Lower lobe of right lung (tissue), 2 donors: Measurements from ENCODE around the gene ADGRF1. TPM values are rescaled to one million over a fixed set of nuclear protein-coding genes. Genes with fewer than 3 reads are reported as not detected.
"Not testable (repeated sequence)": the region's sequence is repeated elsewhere in the genome, so short reads cannot be mapped to it uniquely, and the experiment has no call there.

ENCODE experiments used
- ATAC-seq, 2 donors: fragments of 200-7000 bp; cut with Tn5 transposase; one replicate each; pipeline ENCODE4 v1.9.1; 2020 to 2022; ENCODE audit warnings: mild to moderate bottlenecking in 2 of 2, moderate library complexity in 2 of 2
- DNase-seq: peaks from one replicate; pipeline ENCODE4 v3.0.0-alpha.2; 2020
- H3K27ac ChIP-seq: fragments of 200-600 bp; one replicate; pipeline ENCODE4 v1.8.0; 2022
- H3K27me3 ChIP-seq: fragments of 200-600 bp; one replicate; pipeline ENCODE4 v1.8.0; 2022; ENCODE audit warnings: low read depth
- H3K36me3 ChIP-seq: fragments of 200-600 bp; one replicate; pipeline ENCODE4 v1.8.0; 2022; ENCODE audit warnings: mild to moderate bottlenecking
- H3K4me1 ChIP-seq: fragments of 200-600 bp; one replicate; pipeline ENCODE4 v1.8.0; 2022
- H3K4me3 ChIP-seq: fragments of 200-600 bp; one replicate; pipeline ENCODE4 v1.8.0; 2022; ENCODE audit warnings: mild to moderate bottlenecking
- H3K9me3 ChIP-seq: fragments of 200-600 bp; one replicate; pipeline ENCODE4 v1.8.0; 2022
- CTCF ChIP-seq: fragments of 200-600 bp; IDR thresholded peaks from one replicate; pipeline ENCODE4 v1.8.0; 2022; ENCODE audit warnings: antibody characterized with exemption, mild to moderate bottlenecking
- intact Hi-C: fragments of 100-400 bp; cut with DNase I; formaldehyde crosslinking; loops from one replicate; pipeline ENCODE4 v1.11.0; 2022
- total RNA-seq: library from RNA; stranded (reverse); fragmentation: NEBNext Ultra II Directional; extraction: Animal tissue kit (Norgen Biotek cat#: 25700); gene quantifications from one replicate; pipeline ENCODE4 v1.2.1, GENCODE V29; 2021
- donor health status: DM: no; HTN: yes; CAD: no; lungs with severe emphysema.

Gene ADGRF1
- total RNA-seq, 1 donor from 2014 or later = 9.9 TPM

GRCh38 chr6:46990818-46991510, 51.2 kb downstream of the ADGRF1 start:
- peak; percentile 73 for TF ChIP-seq CTCF
- H3K9me3 ChIP-seq, DNase-seq, H3K4me3 ChIP-seq, H3K36me3 ChIP-seq, H3K27me3 ChIP-seq: not testable (repeated sequence)
- Histone ChIP-seq H3K4me1 (peaks cover 23% of the 10 kb centered on the region), H3K27ac (peak overlapping the region; percentile 74)
- intact Hi-C loops = loop anchor here (5.0 to 10.0 kb wide), 2 partner anchors 54 to 144 kb away; partner anchors contain the start of gene ADGRF1
- ATAC-seq = peak; percentile 89 to 90

- Histone ChIP-seq H3K27ac (peak overlapping the region; percentile 74), H3K27me3 (no peaks in the 10 kb centered on the region), H3K36me3 (no peaks in the 10 kb centered on the region), H3K4me3 (no peak overlapping the region), H3K4me1 (peaks cover 25% of the 10 kb centered on the region), H3K9me3 (no peaks in the 10 kb centered on the region)
- intact Hi-C loops = loop anchor here (5.0 to 10.0 kb wide), 2 partner anchors 55 to 143 kb away; partner anchors contain the start of gene ADGRF1
- ATAC-seq (peak; percentile 55 to 60), DNase-seq (no peak)
- TF ChIP-seq CTCF = no peak
Measured at GRCh38 chr6:46990031-46990644, 52.0 kb downstream of the ADGRF1 start.

DNA sequence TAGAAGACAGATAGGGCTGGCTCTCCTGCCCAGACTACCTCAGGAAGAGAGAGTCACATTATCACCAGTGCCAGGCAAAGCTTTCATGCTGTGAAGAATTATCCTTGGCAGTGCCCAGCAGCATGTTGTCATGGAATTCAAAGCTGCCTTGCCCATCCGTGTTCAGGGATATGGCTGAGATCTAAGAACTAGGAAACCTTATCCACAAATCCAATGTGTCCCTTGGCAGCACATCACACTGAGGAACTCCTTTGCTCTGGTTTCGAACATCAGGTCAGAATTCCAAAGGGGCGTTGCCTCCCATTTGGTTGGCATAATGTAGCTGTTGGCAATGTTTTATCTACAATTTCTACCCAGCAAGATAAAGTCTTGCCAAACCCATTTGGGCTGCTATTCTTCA, 52.7 kb downstream of the ADGRF1 start:
- Histone ChIP-seq H3K27ac (no peak overlapping the region), H3K4me1 (peaks cover 25% of the 10 kb centered on the region), H3K9me3 (no peaks in the 10 kb centered on the region), H3K27me3 (no peaks in the 10 kb centered on the region), H3K36me3 (no peaks in the 10 kb centered on the region), H3K4me3 (no peak overlapping the region)
- intact Hi-C loops = no loop called here
- peak in 1 of 2 donors; percentile 41 for ATAC-seq
- TF ChIP-seq CTCF = no peak
- no peak for DNase-seq

GRCh38 chr6:46985943-46986342, 56.2 kb downstream of the ADGRF1 start:
- Histone ChIP-seq H3K4me1 (peaks cover 28% of the 10 kb centered on the region), H3K36me3 (no peaks in the 10 kb centered on the region), H3K27me3 (no peaks in the 10 kb centered on the region), H3K27ac (no peak overlapping the region), H3K4me3 (no peak overlapping the region), H3K9me3 (no peaks in the 10 kb centered on the region)
- intact Hi-C loops = no loop called here
- no peak for TF ChIP-seq CTCF
- no peak for DNase-seq
- no peak for ATAC-seq

DNA sequence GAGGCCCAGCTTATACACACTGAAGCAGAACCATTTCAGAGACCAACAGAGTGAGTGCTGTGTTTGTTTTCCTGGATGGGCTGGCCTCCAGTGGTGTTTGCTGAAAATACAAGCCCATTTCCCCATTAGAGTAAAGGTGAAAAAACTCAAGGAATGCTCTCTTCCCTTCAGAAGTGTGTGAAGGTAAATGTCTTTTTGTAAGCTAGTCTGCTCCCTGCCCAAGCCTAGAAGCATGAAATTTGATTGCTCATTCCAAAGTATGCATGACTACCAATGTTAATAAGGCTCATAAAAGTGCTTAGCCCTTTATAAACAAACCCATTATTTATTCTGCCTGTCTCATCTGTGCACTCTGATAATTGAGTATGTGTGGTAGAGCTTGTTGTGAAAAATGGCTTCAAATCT, 59.1 kb downstream of the ADGRF1 start:
- peak; percentile 13 for TF ChIP-seq CTCF
- Histone ChIP-seq H3K27ac (peak overlapping the region; percentile 82), H3K27me3 (no peaks in the 10 kb centered on the region), H3K4me3 (peak overlapping the region; percentile 17), H3K9me3 (no peaks in the 10 kb centered on the region), H3K4me1 (peaks cover 9% of the 10 kb centered on the region), H3K36me3 (no peaks in the 10 kb centered on the region)
- ATAC-seq = peak; percentile 75 to 90
- intact Hi-C loops = no loop called here
- no peak for DNase-seq
